SH-SY5Y (cell line): Measurements from ENCODE around the gene SLC25A51.

Experiments
- GATA2 ChIP-seq: IDR thresholded peaks from 2 replicates; pipeline ENCODE4 v1.6.1; 2011; ENCODE audit warnings: mild to moderate bottlenecking, low read depth, low read length
- GATA3 ChIP-seq: IDR thresholded peaks from 2 replicates; pipeline ENCODE4 v1.6.1; 2011; ENCODE audit warnings: low read depth, mild to moderate bottlenecking, low read length, moderate library complexity

GRCh38 chr9:37840560-37841194 is 63.2 kb downstream of the SLC25A51 start:
- no peak for TF ChIP-seq GATA2
- TF ChIP-seq GATA3, result no peak
